ENCODE data around the gene PARD6A. TPM values are rescaled to one million over a fixed set of nuclear protein-coding genes. Genes with fewer than 3 reads are reported as not detected.

The PARD6A gene
- total RNA-seq, 1 experiment from 2014 or later, result 7.1 TPM

DNA sequence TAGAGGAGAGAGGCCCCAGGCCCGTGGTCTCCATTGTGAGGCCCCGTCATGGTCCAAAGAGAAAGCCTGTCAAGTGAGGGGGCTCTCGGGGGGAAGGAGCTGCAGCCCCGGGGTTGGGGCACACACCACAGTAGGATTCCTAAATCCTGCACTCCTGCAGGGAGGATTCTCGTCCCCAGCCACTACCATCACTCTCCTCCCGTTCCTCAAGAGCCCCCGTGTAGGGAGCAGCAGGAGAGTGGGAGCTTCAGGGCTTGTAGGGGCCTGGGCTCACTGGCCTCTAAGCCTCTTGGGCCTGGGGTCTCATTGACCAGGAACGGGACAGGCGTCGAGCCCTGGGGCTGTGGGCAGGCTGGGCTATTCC, 6.7 kb downstream of the PARD6A start:
- ChIA-PET CTCF (interaction anchor here (0.5 to 6.3 kb wide), 7 partner anchors 27 to 174 kb away, joined by 3 to 60 read pairs (median 5); partner anchors contain the start of gene GFOD2), POLR2A (no interaction called here)
- Mint-ChIP-seq H3K27ac (ENCODE audit: unreplicated experiment) (no peak overlapping the region), H3K4me1 (ENCODE audit: low read depth, unreplicated experiment) (no peaks in the 10 kb centered on the region), H3K4me3 (ENCODE audit: unreplicated experiment) (peak overlapping the region; percentile 80), H3K9me3 (ENCODE audit: unreplicated experiment) (no peaks in the 10 kb centered on the region), H3K36me3 (ENCODE audit: insufficient read depth, unreplicated experiment) (peaks cover 7% of the 10 kb centered on the region), H3K27me3 (ENCODE audit: insufficient read depth, unreplicated experiment) (no peaks in the 10 kb centered on the region)
- TF ChIP-seq CTCF (IDR thresholded peaks at IDR 0.05; ENCODE audit: insufficient read depth in 1 of 2, low read depth in 1 of 2, low read length in 1 of 2, severe bottlenecking in 1 of 2, unreplicated experiment in 1 of 2), result no peak
- Histone ChIP-seq H3K27me3 (replicated peaks; ENCODE audit: control insufficient read depth, insufficient read depth, low read length) (no peaks in the 10 kb centered on the region), H3K36me3 (ENCODE audit: control insufficient read depth, insufficient read depth, low read length) (no peaks in the 10 kb centered on the region), H3K4me3 (ENCODE audit: low read depth, low read length) (no peak overlapping the region), H3K9me3 (no peaks in the 10 kb centered on the region), H3K4me1 (peaks cover 4% of the 10 kb centered on the region)
- intact Hi-C loops (cut with micrococcal nuclease; ENCODE audit: unreplicated experiment), result no loop called here
- BruUV-seq (replicated peaks), result no TSS peak
- no peak for DNase-seq

DNA sequence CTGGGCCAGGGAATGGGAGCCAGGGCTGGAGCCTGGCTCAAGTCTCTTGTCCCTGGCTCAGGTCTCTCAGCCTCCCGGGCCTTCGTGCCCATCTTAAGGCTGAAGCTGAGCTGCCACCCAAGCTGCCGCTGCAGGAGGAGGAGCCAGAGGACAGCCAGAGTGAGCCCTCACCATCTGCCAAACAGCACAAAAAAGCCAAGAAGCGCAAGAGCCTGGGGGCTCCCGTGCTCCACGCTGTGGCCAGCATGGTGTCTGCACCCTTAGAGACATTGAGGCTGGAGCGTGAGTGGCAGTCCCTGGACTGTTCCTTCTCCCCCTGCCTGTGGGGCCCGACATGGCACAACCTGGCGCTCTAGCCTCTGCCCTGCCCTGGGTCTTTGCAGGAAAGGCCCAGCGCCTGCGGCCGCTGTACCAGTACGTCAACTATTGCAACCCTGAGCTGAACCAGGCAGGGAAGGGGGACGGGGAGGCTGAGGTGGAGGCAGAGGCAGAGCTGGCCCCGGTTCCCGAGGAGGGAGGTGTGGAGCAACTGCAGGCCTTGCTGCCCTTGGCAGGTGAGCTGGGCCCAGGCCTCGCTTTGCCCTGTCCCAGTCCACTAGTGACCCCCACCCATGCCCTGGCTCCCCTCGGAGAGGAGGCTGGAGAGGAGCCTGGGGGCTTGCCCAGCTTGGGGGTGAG, 7.2 kb downstream of the PARD6A start:
- intact Hi-C loops (cut with micrococcal nuclease; ENCODE audit: unreplicated experiment), result loop anchor here (1.0 kb wide), 2 partner anchors 121 to 147 kb away; no protein-coding TSS in a partner anchor
- Histone ChIP-seq H3K4me3 (ENCODE audit: low read depth, low read length) (no peak overlapping the region), H3K36me3 (ENCODE audit: control insufficient read depth, insufficient read depth, low read length) (no peaks in the 10 kb centered on the region), H3K9me3 (no peaks in the 10 kb centered on the region), H3K27me3 (replicated peaks; ENCODE audit: control insufficient read depth, insufficient read depth, low read length) (no peaks in the 10 kb centered on the region), H3K4me1 (peaks cover 4% of the 10 kb centered on the region)
- Mint-ChIP-seq H3K4me1 (ENCODE audit: low read depth, unreplicated experiment) (no peaks in the 10 kb centered on the region), H3K4me3 (ENCODE audit: unreplicated experiment) (peak overlapping the region; percentile 26), H3K27ac (ENCODE audit: unreplicated experiment) (no peak overlapping the region), H3K27me3 (ENCODE audit: insufficient read depth, unreplicated experiment) (no peaks in the 10 kb centered on the region), H3K9me3 (ENCODE audit: unreplicated experiment) (no peaks in the 10 kb centered on the region), H3K36me3 (ENCODE audit: insufficient read depth, unreplicated experiment) (peaks cover 7% of the 10 kb centered on the region)
- ChIA-PET POLR2A (no interaction called here), CTCF (interaction anchor here (0.6 to 6.3 kb wide), 6 partner anchors 51 to 267 kb away, joined by 3 to 60 read pairs (median 6); partner anchors contain the start of gene GFOD2)
- peak; percentile 72 to 95 for TF ChIP-seq CTCF (IDR thresholded peaks at IDR 0.05; ENCODE audit: insufficient read depth in 1 of 2, low read depth in 1 of 2, low read length in 1 of 2, severe bottlenecking in 1 of 2, unreplicated experiment in 1 of 2)
- peak; percentile 88 for DNase-seq
- BruUV-seq (replicated peaks), result no TSS peak

DNA sequence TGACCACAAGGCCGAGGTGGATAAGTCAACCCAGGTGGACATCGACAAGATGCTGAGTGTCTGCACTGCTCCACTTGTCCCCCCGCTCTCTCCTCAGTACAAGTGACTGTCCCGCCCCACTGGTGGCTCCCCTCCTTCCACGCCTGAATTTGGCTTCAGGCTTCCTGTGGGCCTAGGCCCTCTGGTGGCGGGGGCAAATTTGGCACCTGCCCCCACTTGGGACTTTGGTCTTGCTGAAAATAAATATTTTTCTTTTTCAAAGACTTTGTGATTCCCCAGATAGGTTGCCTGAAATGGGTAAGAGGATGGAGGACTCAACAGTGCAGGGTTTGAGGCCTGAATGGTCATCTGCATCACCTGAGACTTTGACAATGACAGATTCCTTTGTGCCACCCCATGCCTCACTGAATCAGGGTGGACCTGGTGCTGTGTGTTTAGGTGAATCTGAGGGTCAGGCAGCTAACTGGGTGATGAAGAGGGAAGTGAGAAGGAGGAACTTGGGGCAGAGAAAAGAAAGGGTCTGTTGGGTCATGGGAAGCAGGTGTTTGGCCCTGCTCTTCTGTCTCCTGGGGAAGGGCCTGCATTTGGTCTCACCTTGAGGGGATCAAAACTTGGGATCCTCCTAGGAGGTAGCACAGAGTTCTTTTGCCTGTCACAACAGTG, 7.9 kb downstream of the PARD6A start:
- H3K4me1 Mint-ChIP-seq (ENCODE audit: low read depth, unreplicated experiment), result no peaks in the 10 kb centered on the region
- no peaks in the 10 kb centered on the region for H3K9me3 ChIP-seq
- no peaks in the 10 kb centered on the region for H3K27me3 Mint-ChIP-seq (ENCODE audit: insufficient read depth, unreplicated experiment)
- ChIA-PET CTCF (interaction anchor here (1.0 to 6.3 kb wide), 4 partner anchors 37 to 266 kb away, joined by 3 to 60 read pairs (median 5); partner anchors contain the start of gene GFOD2), POLR2A (no interaction called here)
- no peaks in the 10 kb centered on the region for H3K36me3 ChIP-seq (ENCODE audit: control insufficient read depth, insufficient read depth, low read length)
- peaks cover 7% of the 10 kb centered on the region for H3K36me3 Mint-ChIP-seq (ENCODE audit: insufficient read depth, unreplicated experiment)
- no peaks in the 10 kb centered on the region for H3K27me3 ChIP-seq (replicated peaks; ENCODE audit: control insufficient read depth, insufficient read depth, low read length)
- peak in 1 of 2 experiments; percentile 37 for DNase-seq
- peaks cover 4% of the 10 kb centered on the region for H3K4me1 ChIP-seq
- no peak overlapping the region for H3K27ac Mint-ChIP-seq (ENCODE audit: unreplicated experiment)
- TF ChIP-seq CTCF (IDR thresholded peaks at IDR 0.05; ENCODE audit: insufficient read depth in 1 of 2, low read depth in 1 of 2, low read length in 1 of 2, severe bottlenecking in 1 of 2, unreplicated experiment in 1 of 2), result peak in 1 of 2 experiments; percentile 21
- no peaks in the 10 kb centered on the region for H3K9me3 Mint-ChIP-seq (ENCODE audit: unreplicated experiment)
- H3K4me3 Mint-ChIP-seq (ENCODE audit: unreplicated experiment), result no peak overlapping the region
- no TSS peak for BruUV-seq (replicated peaks)
- H3K4me3 ChIP-seq (ENCODE audit: low read depth, low read length), result no peak overlapping the region
- intact Hi-C loops (cut with micrococcal nuclease; ENCODE audit: unreplicated experiment), result loop anchor here (1.0 kb wide), 2 partner anchors 121 to 147 kb away; no protein-coding TSS in a partner anchor
